ENCODE data around the gene FN1.
"Not testable (repeated sequence)": the region's sequence is repeated elsewhere in the genome, so short reads cannot be mapped to it uniquely, and the experiment has no call there.

Gene FN1

GRCh38 chr2:215414674-215415073, 21.2 kb downstream of the FN1 start:
- TF ChIP-seq CTCF (conservative IDR thresholded peaks at IDR 0.05): no peak
- H3K27ac ChIP-seq: no peak overlapping the region

GRCh38 chr2:215413974-215414373, 21.9 kb downstream of the FN1 start:
- TF ChIP-seq CTCF (conservative IDR thresholded peaks at IDR 0.05): no peak
- no peak overlapping the region for H3K27ac ChIP-seq

GRCh38 chr2:215413484-215413777, 22.4 kb downstream of the FN1 start:
- TF ChIP-seq CTCF (conservative IDR thresholded peaks at IDR 0.05): no peak
- H3K27ac ChIP-seq: no peak overlapping the region

GRCh38 chr2:215411941-215412743, 23.7 kb downstream of the FN1 start:
- no peak for TF ChIP-seq CTCF (conservative IDR thresholded peaks at IDR 0.05)

GRCh38 chr2:215410932-215411285, 25.0 kb downstream of the FN1 start:
- no peak overlapping the region for H3K27ac ChIP-seq
- no peak for TF ChIP-seq CTCF (conservative IDR thresholded peaks at IDR 0.05)

More at GRCh38 chr2:215411941-215412743, 23.7 kb downstream of the FN1 start:
- H3K27ac ChIP-seq: no peak overlapping the region

GRCh38 chr2:215410181-215410931, 25.5 kb downstream of the FN1 start:
- H3K27ac ChIP-seq: not testable (repeated sequence)

- no peak overlapping the region for H3K27ac ChIP-seq
- TF ChIP-seq CTCF (conservative IDR thresholded peaks at IDR 0.05): no peak
Measured at GRCh38 chr2:215409331-215410127, 26.3 kb downstream of the FN1 start.

- not testable (repeated sequence) for H3K27ac ChIP-seq
Measured at GRCh38 chr2:215408441-215408840, 27.4 kb downstream of the FN1 start.
